ENCODE data around the gene PYCR2. TPM values are rescaled to one million over a fixed set of nuclear protein-coding genes. Genes with fewer than 3 reads are reported as not detected.

The PYCR2 gene
- total and polyA plus RNA-seq, 8 donors, result 52.7 to 68.7 (median 57.1) TPM

GRCh38 chr1:225909477-225909876 is 14.6 kb downstream of the PYCR2 start:
- TF ChIP-seq CTCF (IDR thresholded peaks at IDR 0.05), result no peak
- ATAC-seq (no peak), DNase-seq (no peak)
- Histone ChIP-seq H3K9me3 (no peaks in the 10 kb centered on the region), H3K36me3 (peaks cover 0 to 3% of the 10 kb centered on the region in 2 donors), H3K27ac (no peak overlapping the region), H3K4me1 (peaks cover 3 to 11% of the 10 kb centered on the region in 2 donors), H3K4me3 (no peak overlapping the region), H3K27me3 (no peaks in the 10 kb centered on the region)
- intact Hi-C loops (cut with DNase I), result no loop called here

GRCh38 chr1:225908773-225909172 is 15.3 kb downstream of the PYCR2 start:
- DNase-seq, result no peak
- no peaks in the 10 kb centered on the region for H3K27me3 ChIP-seq
- H3K4me1 ChIP-seq, result peaks cover 3 to 11% of the 10 kb centered on the region in 2 donors
- H3K27ac ChIP-seq, result no peak overlapping the region
- no peaks in the 10 kb centered on the region for H3K36me3 ChIP-seq
- H3K4me3 ChIP-seq, result no peak overlapping the region
- no peaks in the 10 kb centered on the region for H3K9me3 ChIP-seq
- TF ChIP-seq CTCF (IDR thresholded peaks at IDR 0.05), result no peak
- no peak for ATAC-seq
- intact Hi-C loops (cut with DNase I), result no loop called here

- no peak for TF ChIP-seq CTCF (IDR thresholded peaks at IDR 0.05)
- ATAC-seq (no peak), DNase-seq (no peak)
- H3K4me1 ChIP-seq, result peaks cover 3 to 11% of the 10 kb centered on the region in 2 donors
- H3K36me3 ChIP-seq, result no peaks in the 10 kb centered on the region
- H3K27ac ChIP-seq, result no peak overlapping the region
- intact Hi-C loops (cut with DNase I), result no loop called here
- H3K4me3 ChIP-seq, result no peak overlapping the region
- H3K27me3 ChIP-seq, result no peaks in the 10 kb centered on the region
- no peaks in the 10 kb centered on the region for H3K9me3 ChIP-seq
Measured at GRCh38 chr1:225908013-225908640, 15.9 kb downstream of the PYCR2 start.

- no peaks in the 10 kb centered on the region for H3K36me3 ChIP-seq
- intact Hi-C loops (cut with DNase I), result no loop called here
- H3K27ac ChIP-seq, result no peak overlapping the region
- H3K9me3 ChIP-seq, result no peaks in the 10 kb centered on the region
- DNase-seq, result no peak
- no peak overlapping the region for H3K4me3 ChIP-seq
- peaks cover 3 to 11% of the 10 kb centered on the region in 2 donors for H3K4me1 ChIP-seq
- no peaks in the 10 kb centered on the region for H3K27me3 ChIP-seq
- TF ChIP-seq CTCF (IDR thresholded peaks at IDR 0.05), result no peak
- no peak for ATAC-seq
Measured at GRCh38 chr1:225907341-225907740, 16.7 kb downstream of the PYCR2 start.

- Histone ChIP-seq H3K9me3 (no peaks in the 10 kb centered on the region), H3K27me3 (no peaks in the 10 kb centered on the region), H3K4me3 (no peak overlapping the region), H3K27ac (no peak overlapping the region), H3K36me3 (no peaks in the 10 kb centered on the region), H3K4me1 (peaks cover 1 to 8% of the 10 kb centered on the region in 2 donors)
- DNase-seq (no peak), ATAC-seq (no peak)
- TF ChIP-seq CTCF (IDR thresholded peaks at IDR 0.05), result no peak
- intact Hi-C loops (cut with DNase I), result no loop called here
Measured at GRCh38 chr1:225906467-225906866, 17.6 kb downstream of the PYCR2 start.

Measured in left lung (tissue), 10 donors.